ENCODE data around the gene PALM. TPM values are rescaled to one million over a fixed set of nuclear protein-coding genes. Genes with fewer than 3 reads are reported as not detected.

Gene PALM
- total RNA-seq, 2 experiments from 2014 or later: 1.2 TPM; not detected in 1

GRCh38 chr19:752652-753517 lies 44.1 kb downstream of the PALM start:
- no peak for DNase-seq (ENCODE audit: low spot score)
- Histone ChIP-seq H3K27ac (ENCODE audit: low read depth, low read length, poor library complexity, severe bottlenecking) (no peak overlapping the region), H4K20me1 (ENCODE audit: insufficient read depth, low read length) (no peaks in the 10 kb centered on the region), H3K79me2 (ENCODE audit: insufficient read depth, low read depth, low read length) (no peaks in the 10 kb centered on the region), H3K4me1 (ENCODE audit: insufficient read depth, low read length, poor library complexity, severe bottlenecking) (no peaks in the 10 kb centered on the region), H3K9me3 (ENCODE audit: low read length) (no peaks in the 10 kb centered on the region), H3K9me2 (ENCODE audit: insufficient read depth, low read length) (no peaks in the 10 kb centered on the region), H2AFZ (ENCODE audit: low read length) (no peak overlapping the region), H3K4me2 (ENCODE audit: low read length) (no peak overlapping the region), H3K36me3 (ENCODE audit: insufficient read depth, low read length) (no peaks in the 10 kb centered on the region), H3K4me3 (ENCODE audit: low read depth, low read length, poor library complexity, severe bottlenecking) (no peak overlapping the region)
- BruUV-seq (replicated peaks): no TSS peak
- POLR2A ChIA-PET: interaction anchor here (1.0 kb wide), 1 partner anchor 9 kb away, joined by 3 read pairs; no protein-coding TSS in a partner anchor
- intact Hi-C loops (cut with micrococcal nuclease; ENCODE audit: unreplicated experiment): no loop called here
- TF ChIP-seq, protein P1, sequence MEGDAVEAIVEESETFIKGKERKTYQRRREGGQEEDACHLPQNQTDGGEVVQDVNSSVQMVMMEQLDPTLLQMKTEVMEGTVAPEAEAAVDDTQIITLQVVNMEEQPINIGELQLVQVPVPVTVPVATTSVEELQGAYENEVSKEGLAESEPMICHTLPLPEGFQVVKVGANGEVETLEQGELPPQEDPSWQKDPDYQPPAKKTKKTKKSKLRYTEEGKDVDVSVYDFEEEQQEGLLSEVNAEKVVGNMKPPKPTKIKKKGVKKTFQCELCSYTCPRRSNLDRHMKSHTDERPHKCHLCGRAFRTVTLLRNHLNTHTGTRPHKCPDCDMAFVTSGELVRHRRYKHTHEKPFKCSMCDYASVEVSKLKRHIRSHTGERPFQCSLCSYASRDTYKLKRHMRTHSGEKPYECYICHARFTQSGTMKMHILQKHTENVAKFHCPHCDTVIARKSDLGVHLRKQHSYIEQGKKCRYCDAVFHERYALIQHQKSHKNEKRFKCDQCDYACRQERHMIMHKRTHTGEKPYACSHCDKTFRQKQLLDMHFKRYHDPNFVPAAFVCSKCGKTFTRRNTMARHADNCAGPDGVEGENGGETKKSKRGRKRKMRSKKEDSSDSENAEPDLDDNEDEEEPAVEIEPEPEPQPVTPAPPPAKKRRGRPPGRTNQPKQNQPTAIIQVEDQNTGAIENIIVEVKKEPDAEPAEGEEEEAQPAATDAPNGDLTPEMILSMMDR (conservative IDR thresholded peaks at IDR 0.05; ENCODE audit: low read length): no peak
- no peak for TF ChIP-seq EZH2phosphoT487 (IDR thresholded peaks at IDR 0.05; ENCODE audit: borderline replicate concordance, low read depth, low read length)
- CTCF ChIA-PET (ENCODE audit: unreplicated experiment): no interaction called here

- H2AFZ ChIP-seq (ENCODE audit: low read length): no peak overlapping the region
- peaks cover 6% of the 10 kb centered on the region; the same call in 1 of the 2 replicates for H3K9me3 ChIP-seq (ENCODE audit: low read length)
- ChIA-PET CTCF (ENCODE audit: unreplicated experiment) (no interaction called here), POLR2A (no interaction called here)
- no peak overlapping the region for H3K4me3 ChIP-seq (ENCODE audit: low read depth, low read length, poor library complexity, severe bottlenecking)
- intact Hi-C loops (cut with micrococcal nuclease; ENCODE audit: unreplicated experiment): no loop called here
- H3K79me2 ChIP-seq (ENCODE audit: insufficient read depth, low read depth, low read length): no peaks in the 10 kb centered on the region
- H3K4me2 ChIP-seq (ENCODE audit: low read length): no peak overlapping the region
- no peaks in the 10 kb centered on the region for H4K20me1 ChIP-seq (ENCODE audit: insufficient read depth, low read length)
- no peaks in the 10 kb centered on the region for H3K36me3 ChIP-seq (ENCODE audit: insufficient read depth, low read length)
- no TSS peak for BruUV-seq (replicated peaks)
- no peaks in the 10 kb centered on the region for H3K9me2 ChIP-seq (ENCODE audit: insufficient read depth, low read length)
- no peaks in the 10 kb centered on the region for H3K4me1 ChIP-seq (ENCODE audit: insufficient read depth, low read length, poor library complexity, severe bottlenecking)
- TF ChIP-seq, protein P1 (conservative IDR thresholded peaks at IDR 0.05; ENCODE audit: low read length): no peak
- TF ChIP-seq EZH2phosphoT487 (IDR thresholded peaks at IDR 0.05; ENCODE audit: borderline replicate concordance, low read depth, low read length): no peak
- H3K27ac ChIP-seq (ENCODE audit: low read depth, low read length, poor library complexity, severe bottlenecking): no peak overlapping the region
- DNase-seq (ENCODE audit: low spot score): no peak
Measured at GRCh38 chr19:754530-754929, 45.8 kb downstream of the PALM start.

DNA sequence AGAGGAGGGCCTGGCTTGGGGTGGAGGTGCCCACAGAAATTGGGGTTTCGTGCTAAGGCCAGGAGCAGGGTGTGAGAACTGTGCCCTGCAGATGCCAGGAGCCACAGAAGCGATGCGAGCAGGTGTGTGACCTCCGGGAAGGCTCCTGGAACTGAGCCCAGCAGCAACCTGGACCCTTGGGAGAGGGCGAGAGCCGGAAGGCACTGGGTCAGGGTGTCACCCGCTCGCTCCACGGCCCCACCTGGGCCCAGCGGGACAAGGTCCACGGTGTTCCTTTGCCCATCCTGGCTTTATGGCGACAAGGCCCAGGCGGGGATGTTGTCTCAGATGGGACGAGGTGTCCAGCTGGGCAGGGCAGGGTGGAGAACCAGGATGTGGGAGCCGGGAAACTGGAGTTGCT lies 46.3 kb downstream of the PALM start:
- CTCF ChIA-PET (ENCODE audit: unreplicated experiment): no interaction called here

More for the DNA sequence above, 46.3 kb downstream of the PALM start:
- Histone ChIP-seq H3K27ac (ENCODE audit: low read depth, low read length, poor library complexity, severe bottlenecking) (no peak overlapping the region), H3K4me1 (ENCODE audit: insufficient read depth, low read length, poor library complexity, severe bottlenecking) (no peaks in the 10 kb centered on the region), H2AFZ (ENCODE audit: low read length) (no peak overlapping the region), H3K4me2 (ENCODE audit: low read length) (no peak overlapping the region), H3K4me3 (ENCODE audit: low read depth, low read length, poor library complexity, severe bottlenecking) (no peak overlapping the region), H3K79me2 (ENCODE audit: insufficient read depth, low read depth, low read length) (no peaks in the 10 kb centered on the region), H3K36me3 (ENCODE audit: insufficient read depth, low read length) (no peaks in the 10 kb centered on the region), H3K9me3 (ENCODE audit: low read length) (peaks cover 6% of the 10 kb centered on the region; the same call in 1 of the 2 replicates), H4K20me1 (ENCODE audit: insufficient read depth, low read length) (no peaks in the 10 kb centered on the region), H3K9me2 (ENCODE audit: insufficient read depth, low read length) (no peaks in the 10 kb centered on the region)
- DNase-seq (ENCODE audit: low spot score): no peak
- BruUV-seq (replicated peaks): no TSS peak
- TF ChIP-seq EZH2phosphoT487 (IDR thresholded peaks at IDR 0.05; ENCODE audit: borderline replicate concordance, low read depth, low read length): no peak
- TF ChIP-seq, protein P1 (conservative IDR thresholded peaks at IDR 0.05; ENCODE audit: low read length): no peak
- POLR2A ChIA-PET: no interaction called here
- intact Hi-C loops (cut with micrococcal nuclease; ENCODE audit: unreplicated experiment): no loop called here
